ENCODE measurements around the gene BBC3.
"Not testable (repeated sequence)": the region's sequence is repeated elsewhere in the genome, so short reads cannot be mapped to it uniquely, and the experiment has no call there.

BBC3 gene

DNA sequence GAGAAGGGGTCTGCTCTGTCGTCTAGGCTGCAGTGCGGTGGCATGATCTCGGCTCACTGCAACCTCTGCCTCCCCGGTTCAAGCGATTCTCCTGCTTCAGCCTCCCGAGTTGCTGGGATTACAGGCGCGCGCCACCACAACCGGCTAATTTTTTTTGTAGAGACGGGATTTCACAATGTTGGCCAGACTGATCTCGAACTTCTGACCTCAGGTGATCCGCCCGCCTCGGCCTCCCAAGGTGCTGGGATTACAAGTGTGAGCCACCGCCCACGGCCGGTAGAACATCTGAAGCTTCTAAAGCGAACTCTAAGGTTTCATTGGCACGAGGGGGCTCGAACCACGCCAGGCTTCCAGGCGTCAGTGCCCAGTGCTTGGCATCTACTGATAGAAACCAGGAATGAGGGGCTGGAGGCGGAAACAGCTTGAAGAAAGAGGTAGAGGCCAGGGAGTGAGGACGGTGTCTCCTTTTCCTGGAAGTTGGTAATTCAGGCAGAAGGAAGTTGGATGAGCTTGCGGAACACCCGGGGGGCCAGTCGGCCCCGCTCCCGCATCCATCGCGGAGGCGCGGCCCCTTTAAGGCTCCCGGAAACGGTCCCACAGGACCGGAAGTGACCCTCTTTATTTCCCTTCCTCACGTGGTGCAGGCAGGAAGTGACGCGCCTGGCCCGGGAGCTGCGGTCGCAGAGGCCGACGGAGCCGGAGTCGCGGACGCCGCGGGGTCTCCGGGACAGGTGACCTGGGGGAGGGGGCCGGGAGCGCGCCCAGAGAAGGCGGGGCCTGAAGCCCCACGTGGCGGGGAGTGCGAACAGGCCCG lies 25.1 kb upstream of the BBC3 start, which contains the start of gene CCDC9:
CCDC9 (plus strand) TSS at position 647 of the 814 bp plus-strand sequence. CDS start 1,876 bp downstream, outside the sequence.
- TF ChIP-seq, protein P1, sequence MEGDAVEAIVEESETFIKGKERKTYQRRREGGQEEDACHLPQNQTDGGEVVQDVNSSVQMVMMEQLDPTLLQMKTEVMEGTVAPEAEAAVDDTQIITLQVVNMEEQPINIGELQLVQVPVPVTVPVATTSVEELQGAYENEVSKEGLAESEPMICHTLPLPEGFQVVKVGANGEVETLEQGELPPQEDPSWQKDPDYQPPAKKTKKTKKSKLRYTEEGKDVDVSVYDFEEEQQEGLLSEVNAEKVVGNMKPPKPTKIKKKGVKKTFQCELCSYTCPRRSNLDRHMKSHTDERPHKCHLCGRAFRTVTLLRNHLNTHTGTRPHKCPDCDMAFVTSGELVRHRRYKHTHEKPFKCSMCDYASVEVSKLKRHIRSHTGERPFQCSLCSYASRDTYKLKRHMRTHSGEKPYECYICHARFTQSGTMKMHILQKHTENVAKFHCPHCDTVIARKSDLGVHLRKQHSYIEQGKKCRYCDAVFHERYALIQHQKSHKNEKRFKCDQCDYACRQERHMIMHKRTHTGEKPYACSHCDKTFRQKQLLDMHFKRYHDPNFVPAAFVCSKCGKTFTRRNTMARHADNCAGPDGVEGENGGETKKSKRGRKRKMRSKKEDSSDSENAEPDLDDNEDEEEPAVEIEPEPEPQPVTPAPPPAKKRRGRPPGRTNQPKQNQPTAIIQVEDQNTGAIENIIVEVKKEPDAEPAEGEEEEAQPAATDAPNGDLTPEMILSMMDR (IDR thresholded peaks at IDR 0.05; ENCODE audit: insufficient read depth, low read length, missing control alignments) = no peak
- POLR2A ChIA-PET = interaction anchor here (0.6 to 2.4 kb wide), 10 partner anchors 8 to 143 kb away, joined by 3 to 28 read pairs (median 3); partner anchors contain the start of genes INAFM1 and ZC3H4
- peak; percentile 70 for DNase-seq (ENCODE audit: low read depth, low spot score)
- CTCF ChIA-PET = interaction anchor here (0.6 to 15.8 kb wide), 8 partner anchors 10 to 107 kb away, joined by 3 to 570 read pairs (median 3); no protein-coding TSS in a partner anchor
- peak within 1 kb of the TSS; percentile 71 for H3K4me3 ChIP-seq (ENCODE audit: low read depth, low read length)

DNA sequence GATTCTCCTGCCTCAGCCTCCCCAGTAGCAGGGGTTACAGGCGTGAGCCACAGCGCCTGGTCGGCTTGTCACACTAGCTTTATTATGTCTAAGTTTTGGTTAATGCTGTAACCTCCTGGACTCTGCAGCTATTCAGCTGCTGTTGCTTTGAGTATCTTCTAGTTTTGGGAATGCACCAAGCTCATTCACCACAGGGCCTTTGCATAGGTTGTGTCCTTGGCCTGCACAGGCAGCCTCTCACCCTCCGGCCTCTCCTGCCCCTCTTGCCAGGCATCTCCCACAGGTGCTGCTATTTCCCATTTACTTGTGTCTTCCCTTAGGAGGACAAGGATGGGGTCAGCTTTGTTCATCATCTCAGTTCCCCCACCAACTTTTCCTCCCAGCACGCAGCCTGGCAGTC lies 23.0 kb upstream of the BBC3 start:
- TF ChIP-seq, protein P1 (IDR thresholded peaks at IDR 0.05; ENCODE audit: insufficient read depth, low read length, missing control alignments) = no peak
- POLR2A ChIA-PET = interaction anchor here (1.4 to 1.6 kb wide), 3 partner anchors 10 to 28 kb away, joined by 3 to 10 read pairs (median 4); no protein-coding TSS in a partner anchor
- DNase-seq (ENCODE audit: low read depth, low spot score) = no peak
- no peak overlapping the region for H3K4me3 ChIP-seq (ENCODE audit: low read depth, low read length)
- CTCF ChIA-PET = interaction anchor here (1.0 to 15.8 kb wide), 5 partner anchors 8 to 218 kb away, joined by 3 to 570 read pairs (median 114); no protein-coding TSS in a partner anchor

DNA sequence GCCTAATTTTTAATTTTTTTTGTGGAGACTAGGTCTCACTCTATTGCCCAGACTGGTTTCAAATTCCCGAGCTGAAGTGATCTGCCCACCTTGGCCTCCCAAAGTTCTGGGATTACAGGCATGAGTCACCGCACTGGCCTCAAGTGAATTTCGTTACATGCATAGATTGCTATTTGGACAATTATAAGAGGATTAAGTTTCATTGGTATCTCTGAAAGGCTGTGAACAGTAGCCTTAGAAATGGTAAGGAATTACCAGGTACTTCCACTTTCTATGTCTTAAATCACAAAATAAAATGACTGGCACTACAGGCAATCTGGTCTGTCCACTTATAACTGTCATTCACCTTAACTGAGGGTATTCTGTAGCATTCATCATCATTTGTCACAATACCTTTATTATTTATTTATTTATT lies 22.5 kb upstream of the BBC3 start:
- TF ChIP-seq, protein P1 (IDR thresholded peaks at IDR 0.05; ENCODE audit: insufficient read depth, low read length, missing control alignments) = no peak
- POLR2A ChIA-PET = interaction anchor here (1.4 to 1.6 kb wide), 3 partner anchors 10 to 27 kb away, joined by 3 to 10 read pairs (median 4); no protein-coding TSS in a partner anchor
- H3K4me3 ChIP-seq (ENCODE audit: low read depth, low read length) = no peak overlapping the region

DNA sequence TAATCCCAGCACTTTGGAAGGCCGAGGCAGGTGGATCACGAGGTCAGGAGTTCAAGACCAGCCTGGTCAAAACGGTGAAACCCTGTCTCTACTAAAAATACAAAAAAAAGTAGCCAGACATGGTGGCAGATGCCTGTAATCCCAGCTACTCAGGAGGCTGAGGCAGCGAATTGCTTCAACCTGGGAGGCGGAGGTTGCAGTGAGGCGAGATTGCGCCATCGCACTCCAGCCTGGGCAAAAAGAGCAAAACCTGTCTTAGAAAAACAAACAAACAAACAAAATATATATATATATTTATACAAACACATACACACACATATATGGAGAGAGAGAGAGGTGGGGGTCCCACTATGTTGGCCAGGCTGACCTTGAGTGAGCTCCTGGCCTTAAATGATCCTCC lies 22.0 kb upstream of the BBC3 start:
- not testable (repeated sequence) for DNase-seq (ENCODE audit: low read depth, low spot score); H3K4me3 ChIP-seq (ENCODE audit: low read depth, low read length)
- ChIA-PET CTCF (interaction anchor here (0.9 to 15.8 kb wide), 5 partner anchors 7 to 217 kb away, joined by 3 to 570 read pairs (median 114); no protein-coding TSS in a partner anchor), POLR2A (interaction anchor here (1.4 to 1.6 kb wide), 3 partner anchors 9 to 27 kb away, joined by 3 to 10 read pairs (median 4); no protein-coding TSS in a partner anchor)

More for the DNA sequence above, 22.5 kb upstream of the BBC3 start:
- CTCF ChIA-PET = interaction anchor here (0.9 to 15.8 kb wide), 6 partner anchors 8 to 217 kb away, joined by 3 to 570 read pairs (median 58); no protein-coding TSS in a partner anchor
- peak; percentile 69 for DNase-seq (ENCODE audit: low read depth, low spot score)

DNA sequence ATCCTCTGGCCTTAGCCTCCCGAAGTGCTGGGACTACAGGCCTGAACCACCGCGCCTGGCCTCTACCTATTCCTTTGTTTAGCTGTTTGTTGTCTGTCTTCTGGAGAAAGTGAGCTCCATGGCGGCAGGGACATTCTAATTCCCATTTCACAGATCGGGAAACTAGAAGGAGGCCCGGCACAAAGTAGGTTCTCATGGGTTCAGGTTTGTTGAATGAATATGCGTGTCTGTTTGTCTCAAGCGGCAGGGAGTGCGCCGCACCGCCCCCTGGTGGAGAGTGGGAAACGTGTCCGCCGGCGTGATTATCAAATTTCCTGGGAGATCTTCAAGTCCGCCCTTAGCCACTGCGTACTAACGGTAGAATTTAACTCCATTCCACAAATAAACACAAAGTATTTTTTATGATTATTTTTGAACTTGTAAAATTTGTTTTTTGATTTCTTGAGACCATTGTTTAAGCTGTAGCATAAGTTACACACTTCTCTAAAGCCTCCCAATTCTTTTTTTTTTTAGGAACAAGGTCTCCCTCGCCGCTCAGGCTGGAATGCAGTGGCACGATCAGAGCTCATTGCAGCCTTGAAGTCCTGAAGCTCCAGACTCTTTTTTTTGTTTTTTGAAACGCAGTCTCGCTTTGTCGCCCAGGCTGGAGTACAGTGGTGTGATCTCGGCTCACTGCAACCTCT lies 16.4 kb upstream of the BBC3 start:
- TF ChIP-seq, protein P1 (IDR thresholded peaks at IDR 0.05; ENCODE audit: insufficient read depth, low read length, missing control alignments) = peak; percentile 87
- no peak for DNase-seq (ENCODE audit: low read depth, low spot score)
- ChIA-PET CTCF (interaction anchor here (0.8 to 15.8 kb wide), 40 partner anchors 8 to 263 kb away, joined by 3 to 570 read pairs (median 6); partner anchors contain the start of genes CCDC9, INAFM1, SAE1 and ZC3H4), POLR2A (interaction anchor here (0.9 to 1.3 kb wide), 2 partner anchors 9 to 21 kb away, joined by 3 to 4 read pairs; partner anchors contain the start of gene CCDC9)
- H3K4me3 ChIP-seq (ENCODE audit: low read depth, low read length) = no peak overlapping the region

Data from AG04449 (cell line).